ENCODE results near the gene NAPSA. TPM values are rescaled to one million over a fixed set of nuclear protein-coding genes. Genes with fewer than 3 reads are reported as not detected.

NAPSA gene
- total and polyA plus RNA-seq, 10 of the 15 experiments (the other 5 are each of a cell fraction or from before 2014, with no cell fraction given) = 6.7 to 45.4 (median 17.1) TPM

GRCh38 chr19:50383852-50384684 is 18.6 kb upstream of the NAPSA start, which contains the start of gene POLD1:
TSS of gene POLD1 (plus strand) at chr19:50384347. CDS start at chr19:50398852, 14,505 bp downstream.
- 1% methylated on average over 73 of the region's 78 CpGs for WGBS (ENCODE audit: insufficient coverage, insufficient replicate concordance, low lambda C conversion rate, missing lambda C conversion rate)
- CTCF ChIA-PET = interaction anchor here (0.8 to 2.9 kb wide), 7 partner anchors 22 to 236 kb away, joined by 3 to 17 read pairs (median 3); no protein-coding TSS in a partner anchor
- Histone ChIP-seq H3K9ac (ENCODE audit: control insufficient read depth, insufficient read depth, low read length) (peak within 1 kb of the TSS; percentile 93), H2AFZ (ENCODE audit: control insufficient read depth, low read depth, low read length) (peak within 1 kb of the TSS; percentile 72), H3K36me3 (ENCODE audit: control insufficient read depth in 2 of 2, insufficient read depth in 2 of 2, low read length in 1 of 2) (peaks cover 12 to 14% of the 10 kb centered on the region in 2 experiments; a peak in 3 of 4 replicates), H3K4me2 (ENCODE audit: control insufficient read depth, insufficient read depth) (peak within 1 kb of the TSS; percentile 97), H3K4me3 (peak within 1 kb of the TSS; percentile 77), H3K27me3 (replicated peaks in 1 of 2; ENCODE audit: control insufficient read depth in 2 of 2, insufficient read depth in 2 of 2, low read length in 1 of 2) (no peaks in the 10 kb centered on the region), H3K9me3 (replicated peaks; ENCODE audit: control insufficient read depth, insufficient read depth, low read length) (no peaks in the 10 kb centered on the region), H3K4me1 (ENCODE audit: control insufficient read depth, insufficient read depth, low read length) (peaks cover 3% of the 10 kb centered on the region; the same call in 1 of the 2 replicates), H4K20me1 (ENCODE audit: control insufficient read depth, insufficient read depth) (no peaks in the 10 kb centered on the region), H3K27ac (ENCODE audit: control insufficient read depth, insufficient read depth) (peak within 1 kb of the TSS; percentile 78), H3K79me2 (ENCODE audit: control insufficient read depth, insufficient read depth, low read length) (peaks cover 24% of the 10 kb centered on the region)
- no TSS peak for BruUV-seq (replicated peaks)
- in situ Hi-C loops (cut with MboI) = no loop called here
- FAIRE-seq (peak; percentile 99), ATAC-seq (peak; percentile 94), DNase-seq (ENCODE audit: low read depth, low spot score) (peak; percentile 91)
- RAD21 ChIA-PET (ENCODE audit: unreplicated experiment) = interaction anchor here (0.9 to 1.9 kb wide), 6 partner anchors 20 to 400 kb away, joined by 3 to 8 read pairs (median 4); partner anchors contain the start of gene SPIB
- POLR2A ChIA-PET = interaction anchor here (0.6 to 1.9 kb wide), 6 partner anchors 8 to 77 kb away, joined by 3 to 9 read pairs (median 5); partner anchors contain the start of genes NR1H2 and SPIB
- SMC1A ChIA-PET (ENCODE audit: uncharacterized antibody, unreplicated experiment) = interaction anchor here (0.9 to 2.6 kb wide), 8 partner anchors 8 to 538 kb away, joined by 3 to 8 read pairs (median 4); partner anchors contain the start of gene NR1H2
- intact Hi-C loops (cut with micrococcal nuclease; ENCODE audit: unreplicated experiment) = loop anchor here (2.0 kb wide), 1 partner anchor 31 kb away; no protein-coding TSS in a partner anchor
- TF ChIP-seq CHD2 (IDR thresholded peaks at IDR 0.05; ENCODE audit: borderline replicate concordance, low read depth, low read length) = 0 out of 2 replicates have a peak, but pooled peaks have one; percentile 46
- TF ChIP-seq STAT3 (IDR thresholded peaks at IDR 0.05; ENCODE audit: low read depth, low read length) = no peak
- no peak for TF ChIP-seq GATAD2B (conservative IDR thresholded peaks at IDR 0.05; ENCODE audit: low read depth)
- TF ChIP-seq EED (IDR thresholded peaks at IDR 0.05; ENCODE audit: low read depth) = no peak
- no peak for TF ChIP-seq EZH2 (IDR thresholded peaks at IDR 0.05; ENCODE audit: borderline replicate concordance, control insufficient read depth, low read depth, low read length)
- no peak for TF ChIP-seq STAT1 (conservative IDR thresholded peaks at IDR 0.05)
- TF ChIP-seq ZNF217 (IDR thresholded peaks at IDR 0.05) = no peak
- no peak for TF ChIP-seq NFYA (IDR thresholded peaks at IDR 0.05; ENCODE audit: borderline replicate concordance, low read depth, low read length)
- TF ChIP-seq HDGF (IDR thresholded peaks at IDR 0.05) = peak; percentile 99
- TF ChIP-seq RAD51 (IDR thresholded peaks at IDR 0.05) = no peak
- TF ChIP-seq TCF12 (IDR thresholded peaks at IDR 0.05; ENCODE audit: low read depth, low read length) = 0 out of 2 replicates have a peak, but pooled peaks have one; percentile 6
- no peak for TF ChIP-seq ZBTB40 (IDR thresholded peaks at IDR 0.05; ENCODE audit: borderline replicate concordance)
- no peak for TF ChIP-seq ATF7 (IDR thresholded peaks at IDR 0.05; ENCODE audit: low read depth)
- TF ChIP-seq SRF (IDR thresholded peaks at IDR 0.05; ENCODE audit: low read depth in 2 of 2, low read length in 2 of 2) = peak; percentile 93 to 95
- no peak; the same call in 1 of the 2 replicates for TF ChIP-seq HCFC1 (IDR thresholded peaks at IDR 0.05; ENCODE audit: low read length)
- TF ChIP-seq POLR2A (IDR thresholded peaks at IDR 0.05; ENCODE audit: low read depth, low read length) = peak; percentile 89
- TF ChIP-seq E2F8 (IDR thresholded peaks at IDR 0.05; ENCODE audit: low read depth, partially characterized antibody) = peak; percentile 93

Measured in GM12878 (cell line).